Mucosa of descending colon (tissue), 3 donors: ENCODE data around the gene LETM1. TPM values are rescaled to one million over a fixed set of nuclear protein-coding genes. Genes with fewer than 3 reads are reported as not detected.

ENCODE experiments used
- ATAC-seq: fragments of 200-7000 bp; cut with Tn5 transposase; one replicate; pipeline ENCODE4 v1.9.1; 2020; ENCODE audit warnings: mild to moderate bottlenecking, moderate library complexity
- DNase-seq, 3 donors: peaks; one replicate each; pipeline ENCODE4 v3.0.0-alpha.2; 2020
- H3K36me3 ChIP-seq: fragments of 200-600 bp; one replicate; pipeline ENCODE4 v1.8.0; 2021; ENCODE audit warnings: low read depth, mild to moderate bottlenecking
- H3K4me1 ChIP-seq: fragments of 200-600 bp; one replicate; pipeline ENCODE4 v1.8.0; 2021; ENCODE audit warnings: low read depth, mild to moderate bottlenecking
- H3K4me3 ChIP-seq: fragments of 200-600 bp; one replicate; pipeline ENCODE4 v1.8.0; 2021; ENCODE audit warnings: mild to moderate bottlenecking
- H3K9me3 ChIP-seq: fragments of 200-600 bp; one replicate; pipeline ENCODE4 v1.8.0; 2021; ENCODE audit warnings: mild to moderate bottlenecking
- CTCF ChIP-seq: fragments of 200-600 bp; IDR thresholded peaks from one replicate; pipeline ENCODE4 v1.8.0; 2022; ENCODE audit warnings: antibody characterized with exemption, mild to moderate bottlenecking
- intact Hi-C, 2 donors: fragments of 100-400 bp; cut with DNase I in 1 of 2; cut with micrococcal nuclease in 1 of 2; formaldehyde crosslinking; loops; one replicate each; pipeline versions ENCODE4 v1.11.0 to v1.11.1; 2022; cut with DNase I, micrococcal nuclease
- total RNA-seq, 3 donors: library from RNA; stranded (reverse); fragmentation: NEBNext Ultra II Directional in 2 of 3; extraction: Animal tissue kit (Norgen Biotek cat#: 25700) in 2 of 3; gene quantifications; one replicate each; pipeline versions ENCODE4 v1.2.1 to v1.2.4, GENCODE V29; 2021 to 2023
- donor health status: DM: no; HTN: no; CAD: no; lungs with moderate emphysema.
- donor health status: DM: no; HTN: no; CAD: no.
- donor health status: DM: no; HTN: yes; CAD: no.

Gene LETM1
- total RNA-seq, 3 donors from 2014 or later = 85.5 to 160 (median 133) TPM

GRCh38 chr4:1767770-1768366 is 88.1 kb downstream of the LETM1 start:
- no peaks in the 10 kb centered on the region for H3K36me3 ChIP-seq
- peak in 2 of 3 donors; percentile 56 to 60 for DNase-seq
- no peaks in the 10 kb centered on the region for H3K9me3 ChIP-seq
- H3K4me3 ChIP-seq = no peak overlapping the region
- peaks cover 24% of the 10 kb centered on the region for H3K4me1 ChIP-seq
- intact Hi-C loops = no loop called here
- peak; percentile 47 for ATAC-seq
- TF ChIP-seq CTCF = no peak

- intact Hi-C loops = no loop called here
- no peak overlapping the region for H3K4me3 ChIP-seq
- H3K36me3 ChIP-seq = no peaks in the 10 kb centered on the region
- DNase-seq (no peak), ATAC-seq (no peak)
- H3K4me1 ChIP-seq = peaks cover 24% of the 10 kb centered on the region
- H3K9me3 ChIP-seq = no peaks in the 10 kb centered on the region
- no peak for TF ChIP-seq CTCF
Observed at GRCh38 chr4:1767061-1767769, 88.7 kb downstream of the LETM1 start.

GRCh38 chr4:1766106-1767060 is 89.6 kb downstream of the LETM1 start:
- Histone ChIP-seq H3K36me3 (no peaks in the 10 kb centered on the region), H3K4me3 (no peak overlapping the region), H3K4me1 (peaks cover 24% of the 10 kb centered on the region), H3K9me3 (no peaks in the 10 kb centered on the region)
- no peak for DNase-seq
- no peak for TF ChIP-seq CTCF
- no peak for ATAC-seq
- intact Hi-C loops = no loop called here

GRCh38 chr4:1765409-1766072 is 90.4 kb downstream of the LETM1 start:
- DNase-seq = no peak
- H3K36me3 ChIP-seq = no peaks in the 10 kb centered on the region
- H3K4me3 ChIP-seq = no peak overlapping the region
- intact Hi-C loops = no loop called here
- TF ChIP-seq CTCF = no peak
- H3K9me3 ChIP-seq = no peaks in the 10 kb centered on the region
- ATAC-seq = no peak
- H3K4me1 ChIP-seq = peaks cover 24% of the 10 kb centered on the region

GRCh38 chr4:1764670-1765069 is 91.3 kb downstream of the LETM1 start:
- TF ChIP-seq CTCF = no peak
- intact Hi-C loops = no loop called here
- no peak for ATAC-seq
- DNase-seq = no peak
- H3K9me3 ChIP-seq = no peaks in the 10 kb centered on the region
- peaks cover 24% of the 10 kb centered on the region for H3K4me1 ChIP-seq
- H3K4me3 ChIP-seq = no peak overlapping the region
- H3K36me3 ChIP-seq = no peaks in the 10 kb centered on the region
